ELF-1 (cell line): Measurements from ENCODE around the gene MTURN.

Experiments
- DNase-seq: peaks from one replicate; pipeline ENCODE4 v3.0.0-alpha.2; 2016; ENCODE audit warnings: low read depth, low spot score

MTURN gene

GRCh38 chr7:30162133-30162532, 27.3 kb downstream of the MTURN start:
- no peak for DNase-seq

GRCh38 chr7:30162622-30163124, 27.9 kb downstream of the MTURN start:
- no peak for DNase-seq

GRCh38 chr7:30163231-30163894, 28.6 kb downstream of the MTURN start:
- DNase-seq = no peak

- peak; percentile 59 for DNase-seq
Observed at GRCh38 chr7:30164567-30164966, 29.8 kb downstream of the MTURN start.

- no peak for DNase-seq
Observed at GRCh38 chr7:30165590-30165989, 30.8 kb downstream of the MTURN start.

- peak; percentile 64 for DNase-seq
Observed at GRCh38 chr7:30166155-30166840, 31.5 kb downstream of the MTURN start.

GRCh38 chr7:30166841-30167235, 32.1 kb downstream of the MTURN start:
- DNase-seq = no peak

- DNase-seq = no peak
Observed at GRCh38 chr7:30167901-30168300, 33.1 kb downstream of the MTURN start.

- DNase-seq = peak; percentile 75
Observed at GRCh38 chr7:30168835-30169573, 34.2 kb downstream of the MTURN start.

GRCh38 chr7:30169579-30169978, 34.8 kb downstream of the MTURN start:
- no peak for DNase-seq

- no peak for DNase-seq
Observed at GRCh38 chr7:30170476-30171205, 35.9 kb downstream of the MTURN start.

GRCh38 chr7:30171766-30172447, 37.1 kb downstream of the MTURN start:
- DNase-seq = no peak

GRCh38 chr7:30172451-30172850, 37.7 kb downstream of the MTURN start:
- DNase-seq = no peak

GRCh38 chr7:30173058-30173897, 38.5 kb downstream of the MTURN start:
- peak; percentile 89 for DNase-seq

GRCh38 chr7:30175180-30175579, 40.4 kb downstream of the MTURN start:
- no peak for DNase-seq

- DNase-seq = no peak
Observed at GRCh38 chr7:30175636-30176147, 40.9 kb downstream of the MTURN start.

GRCh38 chr7:30176463-30177109, 41.8 kb downstream of the MTURN start:
- no peak for DNase-seq

- no peak for DNase-seq
Observed at GRCh38 chr7:30177186-30177585, 42.4 kb downstream of the MTURN start.

GRCh38 chr7:30177965-30178364, 43.2 kb downstream of the MTURN start:
- DNase-seq = no peak
